ENCODE measurements around the gene PLA2G4C. TPM values are rescaled to one million over a fixed set of nuclear protein-coding genes. Genes with fewer than 3 reads are reported as not detected.
"Not testable (repeated sequence)": the region's sequence is repeated elsewhere in the genome, so short reads cannot be mapped to it uniquely, and the experiment has no call there.

Gene PLA2G4C
- total RNA-seq, 1 donor from 2014 or later, result 0.26 TPM

DNA sequence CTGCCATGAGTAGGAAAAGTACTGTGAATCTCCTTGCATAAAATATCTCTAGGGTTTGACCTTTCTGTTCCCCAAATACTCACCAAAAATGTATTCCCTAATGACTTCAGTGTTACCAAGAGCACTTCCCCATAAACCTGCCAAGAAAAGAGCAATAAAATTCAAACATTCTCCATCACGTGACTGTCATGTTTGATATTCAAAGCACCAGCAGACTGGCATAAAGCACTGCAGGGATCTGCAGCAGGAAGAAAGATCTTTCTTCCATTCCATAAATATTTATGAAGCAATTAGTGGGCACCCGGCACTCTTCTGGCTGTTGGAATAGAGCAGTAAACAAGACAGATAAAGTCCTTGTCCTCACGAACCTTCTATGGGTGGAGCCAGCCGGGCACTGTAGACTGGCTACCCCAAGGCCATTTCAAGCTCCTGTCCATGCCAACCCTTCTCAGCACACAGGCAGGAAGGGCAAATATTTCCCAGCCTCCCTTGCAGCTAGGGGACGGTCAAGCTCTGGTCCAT lies 20.3 kb downstream of the PLA2G4C start:
- TF ChIP-seq, protein P1, sequence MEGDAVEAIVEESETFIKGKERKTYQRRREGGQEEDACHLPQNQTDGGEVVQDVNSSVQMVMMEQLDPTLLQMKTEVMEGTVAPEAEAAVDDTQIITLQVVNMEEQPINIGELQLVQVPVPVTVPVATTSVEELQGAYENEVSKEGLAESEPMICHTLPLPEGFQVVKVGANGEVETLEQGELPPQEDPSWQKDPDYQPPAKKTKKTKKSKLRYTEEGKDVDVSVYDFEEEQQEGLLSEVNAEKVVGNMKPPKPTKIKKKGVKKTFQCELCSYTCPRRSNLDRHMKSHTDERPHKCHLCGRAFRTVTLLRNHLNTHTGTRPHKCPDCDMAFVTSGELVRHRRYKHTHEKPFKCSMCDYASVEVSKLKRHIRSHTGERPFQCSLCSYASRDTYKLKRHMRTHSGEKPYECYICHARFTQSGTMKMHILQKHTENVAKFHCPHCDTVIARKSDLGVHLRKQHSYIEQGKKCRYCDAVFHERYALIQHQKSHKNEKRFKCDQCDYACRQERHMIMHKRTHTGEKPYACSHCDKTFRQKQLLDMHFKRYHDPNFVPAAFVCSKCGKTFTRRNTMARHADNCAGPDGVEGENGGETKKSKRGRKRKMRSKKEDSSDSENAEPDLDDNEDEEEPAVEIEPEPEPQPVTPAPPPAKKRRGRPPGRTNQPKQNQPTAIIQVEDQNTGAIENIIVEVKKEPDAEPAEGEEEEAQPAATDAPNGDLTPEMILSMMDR (IDR thresholded peaks at IDR 0.05; ENCODE audit: unreplicated experiment), result no peak
- peaks cover 2% of the 10 kb centered on the region for H3K9me3 Mint-ChIP-seq (ENCODE audit: low read depth)
- H3K4me1 Mint-ChIP-seq (ENCODE audit: low read depth), result no peaks in the 10 kb centered on the region
- no peaks in the 10 kb centered on the region for H3K36me3 Mint-ChIP-seq (ENCODE audit: insufficient read depth)
- peaks cover 18% of the 10 kb centered on the region for H3K27me3 Mint-ChIP-seq
- H3K27ac Mint-ChIP-seq, result no peak overlapping the region
- no peak overlapping the region for H3K4me3 Mint-ChIP-seq (ENCODE audit: low read depth)
- DNase-seq (ENCODE audit: low spot score, unreplicated experiment), result no peak

DNA sequence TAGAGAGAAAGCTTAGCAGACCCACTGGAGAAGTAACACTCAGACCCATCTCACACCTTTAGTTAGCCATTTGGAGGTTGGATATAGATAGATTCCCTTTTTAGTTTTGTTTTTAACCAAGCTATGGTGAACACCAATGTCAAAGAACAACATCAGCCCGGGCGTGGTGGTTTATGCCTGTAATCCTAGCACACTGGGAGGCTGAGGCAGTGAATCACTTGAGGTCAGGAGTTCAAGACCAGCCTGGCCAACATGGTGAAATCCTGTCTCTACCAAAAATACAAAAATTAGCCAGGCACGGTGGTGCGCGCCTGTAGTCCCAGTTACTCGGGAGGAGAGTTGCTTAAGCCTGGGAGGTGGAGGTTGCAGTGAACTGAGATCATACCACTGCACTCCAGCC lies 21.6 kb downstream of the PLA2G4C start:
- H3K9me3 Mint-ChIP-seq (ENCODE audit: low read depth); H3K36me3 Mint-ChIP-seq (ENCODE audit: insufficient read depth); H3K27ac Mint-ChIP-seq; H3K4me3 Mint-ChIP-seq (ENCODE audit: low read depth); DNase-seq (ENCODE audit: low spot score, unreplicated experiment); H3K4me1 Mint-ChIP-seq (ENCODE audit: low read depth): not testable (repeated sequence)
- peaks cover 13% of the 10 kb centered on the region for H3K27me3 Mint-ChIP-seq

GRCh38 chr19:48085904-48086864 lies 24.4 kb downstream of the PLA2G4C start:
- TF ChIP-seq, protein P1 (IDR thresholded peaks at IDR 0.05; ENCODE audit: unreplicated experiment), result peak; percentile 13
- Mint-ChIP-seq H3K36me3 (ENCODE audit: insufficient read depth) (no peaks in the 10 kb centered on the region), H3K27me3 (peaks cover 6% of the 10 kb centered on the region), H3K4me3 (ENCODE audit: low read depth) (no peak overlapping the region), H3K9me3 (ENCODE audit: low read depth) (peaks cover 2% of the 10 kb centered on the region), H3K27ac (no peak overlapping the region), H3K4me1 (ENCODE audit: low read depth) (no peaks in the 10 kb centered on the region)
- no peak for DNase-seq (ENCODE audit: low spot score, unreplicated experiment)

DNA sequence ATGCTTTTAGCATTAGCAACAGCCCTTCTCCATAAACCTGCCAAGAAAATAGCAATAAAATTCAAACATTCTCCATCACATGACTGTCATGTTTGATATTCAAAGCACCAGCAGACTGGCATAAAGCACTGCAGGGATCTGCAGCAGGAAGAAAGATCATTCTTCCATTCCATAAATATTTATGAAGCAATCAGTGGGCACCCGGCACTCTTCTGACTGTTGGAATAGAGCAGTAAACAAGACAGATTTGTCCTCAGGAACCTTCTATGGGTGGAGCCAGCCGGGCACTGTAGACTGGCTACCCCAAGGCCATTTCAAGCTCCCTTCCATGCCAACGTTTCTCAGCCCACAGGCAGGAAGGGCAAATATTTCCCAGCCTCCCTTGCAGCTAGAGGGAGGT lies 25.5 kb downstream of the PLA2G4C start:
- Mint-ChIP-seq H3K4me1 (ENCODE audit: low read depth) (no peaks in the 10 kb centered on the region), H3K4me3 (ENCODE audit: low read depth) (no peak overlapping the region), H3K9me3 (ENCODE audit: low read depth) (peaks cover under 1% of the 10 kb centered on the region), H3K27me3 (peaks cover 3% of the 10 kb centered on the region), H3K27ac (no peak overlapping the region), H3K36me3 (ENCODE audit: insufficient read depth) (no peaks in the 10 kb centered on the region)
- no peak for DNase-seq (ENCODE audit: low spot score, unreplicated experiment)
- TF ChIP-seq, protein P1 (IDR thresholded peaks at IDR 0.05; ENCODE audit: unreplicated experiment), result no peak

DNA sequence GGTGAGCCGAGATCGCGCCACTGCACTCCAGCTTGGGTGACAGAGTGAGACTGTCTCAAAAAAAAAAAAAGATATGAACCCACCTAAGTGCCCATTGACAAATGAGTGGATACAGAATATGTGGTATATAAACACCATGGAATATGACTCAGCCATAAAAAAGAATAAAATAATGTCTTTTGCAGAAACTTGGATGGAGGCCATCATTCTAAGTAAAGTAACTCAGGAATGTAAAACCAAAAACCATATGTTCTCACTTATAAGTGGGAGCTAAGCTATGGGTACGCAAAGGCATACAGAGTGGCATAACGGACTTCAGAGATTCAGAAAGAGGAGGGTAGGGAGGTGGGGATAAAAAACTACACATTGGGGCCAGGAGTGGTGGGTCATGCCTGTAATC lies 29.5 kb downstream of the PLA2G4C start:
- Mint-ChIP-seq H3K4me3 (ENCODE audit: low read depth) (no peak overlapping the region), H3K4me1 (ENCODE audit: low read depth) (peaks cover 1% of the 10 kb centered on the region), H3K27ac (no peak overlapping the region), H3K9me3 (ENCODE audit: low read depth) (peaks cover 3% of the 10 kb centered on the region), H3K36me3 (ENCODE audit: insufficient read depth) (no peaks in the 10 kb centered on the region), H3K27me3 (peaks cover 6% of the 10 kb centered on the region)
- TF ChIP-seq, protein P1 (IDR thresholded peaks at IDR 0.05; ENCODE audit: unreplicated experiment), result no peak
- DNase-seq (ENCODE audit: low spot score, unreplicated experiment), result no peak

- H3K27me3 Mint-ChIP-seq, result peaks cover 12% of the 10 kb centered on the region
- H3K9me3 Mint-ChIP-seq (ENCODE audit: low read depth); H3K4me3 Mint-ChIP-seq (ENCODE audit: low read depth); H3K36me3 Mint-ChIP-seq (ENCODE audit: insufficient read depth); H3K27ac Mint-ChIP-seq; DNase-seq (ENCODE audit: low spot score, unreplicated experiment); H3K4me1 Mint-ChIP-seq (ENCODE audit: low read depth): not testable (repeated sequence)
These were observed 40.3 kb downstream of the PLA2G4C start for GRCh38 chr19:48070177-48070769.

All from progenitor cell of endocrine pancreas (in vitro differentiated cells).